Thoracic aorta (tissue), 2 donors: ENCODE measurements around the gene KMT2D. TPM values are rescaled to one million over a fixed set of nuclear protein-coding genes. Genes with fewer than 3 reads are reported as not detected.
A peak's percentile ranks its signal among the peaks of the same experiment; 100 is the strongest.

ENCODE experiments used
- ATAC-seq: fragments of 150-250 bp; one replicate; pipeline ENCODE4 v1.8.0; 2017; ENCODE audit warnings: low read depth; ENCODE audit not compliant: insufficient number of reproducible peaks, low FRiP score
- DNase-seq: peaks from one replicate; pipeline ENCODE4 v3.0.0-alpha.2; 2020; ENCODE audit warnings: low spot score
- H3K27ac ChIP-seq, 2 donors: fragments of 200-600 bp; sonication (generic); 1 replicate in 1 of 2; 2 replicates in 1 of 2; pipeline ENCODE4 v1.5.1; 2016; ENCODE audit warnings: mild to moderate bottlenecking in 2 of 2, moderate library complexity in 2 of 2
- H3K27me3 ChIP-seq: fragments of 200-600 bp; sonication (generic); replicated peaks from 2 replicates; pipeline ENCODE4 v1.6.0; 2016; ENCODE audit warnings: mild to moderate bottlenecking; ENCODE audit not compliant: insufficient read depth
- H3K36me3 ChIP-seq: fragments of 200-600 bp; sonication (generic); one replicate; pipeline ENCODE4 v1.5.1; 2016
- H3K4me1 ChIP-seq, 2 donors: fragments of 200-600 bp; sonication (generic); 1 replicate in 1 of 2; 2 replicates in 1 of 2; pipeline versions ENCODE4 v1.5.1 to v1.6.0; 2016; ENCODE audit warnings: low read depth in 2 of 2, mild to moderate bottlenecking in 1 of 2; ENCODE audit not compliant: control insufficient read depth in 1 of 2
- H3K4me3 ChIP-seq: fragments of 200-600 bp; sonication (generic); 2 replicates; pipeline ENCODE4 v1.5.1; 2016; ENCODE audit warnings: mild to moderate bottlenecking
- H3K9me3 ChIP-seq: fragments of 200-600 bp; sonication (generic); 2 replicates; pipeline ENCODE4 v1.5.1; 2016
- total RNA-seq, 2 donors: library from RNA; depleted of rRNA; stranded (reverse); fragments of >200 nt; gene quantifications; one replicate each; pipeline versions ENCODE4 v1.1.0 to v1.2.3, GENCODE V29; 2016
- TF ChIP-seq, protein P1 (sequence below): fragments of 200-600 bp; sonication (generic); IDR thresholded peaks from one replicate; pipeline ENCODE4 v1.5.1; 2019; ENCODE audit warnings: antibody characterized with exemption

Gene KMT2D
- total RNA-seq, 2 donors from 2014 or later = 56.5 to 101 TPM

DNA sequence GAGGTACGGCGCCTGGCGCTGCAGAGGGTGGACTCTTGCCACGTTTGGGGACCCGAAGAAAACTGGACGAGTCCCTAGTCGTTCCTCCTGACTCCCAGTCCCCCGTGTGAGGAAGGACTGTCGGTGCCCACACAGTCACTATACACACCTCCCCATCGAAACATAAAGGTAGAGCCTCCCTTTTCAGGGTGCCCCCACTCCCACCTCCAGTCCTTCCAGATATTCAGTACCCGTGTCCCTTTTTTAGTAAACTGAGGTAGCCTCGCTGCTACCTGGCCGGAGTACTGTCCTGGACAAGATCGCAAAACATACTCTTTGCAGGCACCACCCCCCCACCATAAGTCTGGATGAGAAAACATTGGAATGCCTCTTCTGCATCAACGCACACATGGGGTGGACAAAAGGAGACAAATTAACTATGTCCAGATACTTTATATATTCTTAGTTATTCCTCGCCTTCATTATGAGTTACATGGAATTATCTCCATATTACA lies 610 bp upstream of the KMT2D start:
- Histone ChIP-seq H3K27me3 (no peaks in the 10 kb centered on the region), H3K36me3 (no peaks in the 10 kb centered on the region), H3K4me1 (peaks cover 24 to 37% of the 10 kb centered on the region in 2 donors), H3K27ac (peak overlapping the region; percentile 94 to 97), H3K9me3 (no peaks in the 10 kb centered on the region), H3K4me3 (peak overlapping the region; percentile 94)
- DNase-seq (no peak), ATAC-seq (no peak)
- TF ChIP-seq, protein P1, sequence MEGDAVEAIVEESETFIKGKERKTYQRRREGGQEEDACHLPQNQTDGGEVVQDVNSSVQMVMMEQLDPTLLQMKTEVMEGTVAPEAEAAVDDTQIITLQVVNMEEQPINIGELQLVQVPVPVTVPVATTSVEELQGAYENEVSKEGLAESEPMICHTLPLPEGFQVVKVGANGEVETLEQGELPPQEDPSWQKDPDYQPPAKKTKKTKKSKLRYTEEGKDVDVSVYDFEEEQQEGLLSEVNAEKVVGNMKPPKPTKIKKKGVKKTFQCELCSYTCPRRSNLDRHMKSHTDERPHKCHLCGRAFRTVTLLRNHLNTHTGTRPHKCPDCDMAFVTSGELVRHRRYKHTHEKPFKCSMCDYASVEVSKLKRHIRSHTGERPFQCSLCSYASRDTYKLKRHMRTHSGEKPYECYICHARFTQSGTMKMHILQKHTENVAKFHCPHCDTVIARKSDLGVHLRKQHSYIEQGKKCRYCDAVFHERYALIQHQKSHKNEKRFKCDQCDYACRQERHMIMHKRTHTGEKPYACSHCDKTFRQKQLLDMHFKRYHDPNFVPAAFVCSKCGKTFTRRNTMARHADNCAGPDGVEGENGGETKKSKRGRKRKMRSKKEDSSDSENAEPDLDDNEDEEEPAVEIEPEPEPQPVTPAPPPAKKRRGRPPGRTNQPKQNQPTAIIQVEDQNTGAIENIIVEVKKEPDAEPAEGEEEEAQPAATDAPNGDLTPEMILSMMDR = no peak

DNA sequence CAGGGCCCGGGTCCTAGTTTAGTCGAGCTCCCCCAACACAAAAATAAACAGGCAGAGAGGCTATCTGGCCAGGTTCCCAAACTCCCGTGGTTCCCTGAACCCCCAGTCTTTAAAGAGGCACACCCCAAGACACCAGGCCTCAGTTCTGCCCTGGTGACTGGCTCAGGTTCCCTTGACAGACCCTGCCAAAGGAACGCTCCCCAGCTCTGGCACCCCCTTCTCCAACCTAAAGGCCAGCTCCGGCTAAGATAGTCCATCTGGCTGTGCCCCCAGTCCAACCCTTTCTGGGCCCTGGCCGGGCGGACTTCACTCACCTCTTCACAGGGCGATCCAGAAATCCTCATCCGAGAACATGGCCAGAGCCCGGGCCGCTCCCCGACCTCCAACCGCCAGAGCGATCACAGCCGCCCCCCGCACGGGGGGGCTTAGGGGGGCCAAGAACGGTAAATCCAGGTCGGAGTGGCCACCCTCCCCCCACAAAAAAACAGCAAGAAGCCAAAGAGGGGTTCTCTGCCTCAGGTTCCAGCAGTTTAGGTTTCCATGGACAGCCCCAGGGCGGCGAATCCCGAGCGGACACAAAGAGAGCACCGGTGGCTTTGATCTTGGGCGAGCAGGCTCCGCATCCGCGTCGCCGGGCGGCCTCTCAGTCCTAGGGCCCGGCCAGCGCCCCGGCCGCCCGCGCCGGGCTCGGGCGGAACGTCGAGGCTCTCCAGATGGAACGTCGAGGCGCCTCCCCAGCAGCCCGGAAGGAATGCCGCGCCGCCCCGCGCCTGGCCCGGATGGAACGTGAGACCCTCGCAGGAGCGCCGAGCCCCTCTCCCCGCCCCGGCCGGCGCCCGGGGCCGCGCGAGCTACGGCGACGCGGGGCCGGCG lies 1.1 kb downstream of the KMT2D start:
- no peaks in the 10 kb centered on the region for H3K36me3 ChIP-seq
- H3K4me3 ChIP-seq = peak overlapping the region; percentile 94
- H3K4me1 ChIP-seq = peaks cover 34 to 54% of the 10 kb centered on the region in 2 donors
- TF ChIP-seq, protein P1 = no peak
- H3K27ac ChIP-seq = peak overlapping the region; percentile 94 to 97
- no peaks in the 10 kb centered on the region for H3K27me3 ChIP-seq
- DNase-seq = no peak
- no peak for ATAC-seq
- no peaks in the 10 kb centered on the region for H3K9me3 ChIP-seq

DNA sequence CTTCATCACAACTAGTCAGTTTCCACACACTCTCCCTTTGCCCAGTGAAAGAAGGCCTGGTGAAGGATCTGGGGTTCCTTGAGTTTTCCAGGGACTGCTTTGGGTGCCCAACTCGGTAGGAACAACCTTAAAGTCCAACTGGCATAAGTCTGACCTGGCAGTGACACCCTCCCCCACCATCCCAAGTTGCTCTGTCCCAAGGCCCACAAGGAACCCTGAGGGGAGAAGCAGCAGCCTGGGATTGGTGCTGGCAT lies 1.6 kb downstream of the KMT2D start:
- Histone ChIP-seq H3K36me3 (no peaks in the 10 kb centered on the region), H3K4me1 (peaks cover 34 to 55% of the 10 kb centered on the region in 2 donors), H3K4me3 (peak overlapping the region; percentile 94), H3K27me3 (no peaks in the 10 kb centered on the region), H3K27ac (peak overlapping the region; percentile 94 to 97), H3K9me3 (no peaks in the 10 kb centered on the region)
- TF ChIP-seq, protein P1 = no peak
- ATAC-seq = no peak
- DNase-seq = no peak

DNA sequence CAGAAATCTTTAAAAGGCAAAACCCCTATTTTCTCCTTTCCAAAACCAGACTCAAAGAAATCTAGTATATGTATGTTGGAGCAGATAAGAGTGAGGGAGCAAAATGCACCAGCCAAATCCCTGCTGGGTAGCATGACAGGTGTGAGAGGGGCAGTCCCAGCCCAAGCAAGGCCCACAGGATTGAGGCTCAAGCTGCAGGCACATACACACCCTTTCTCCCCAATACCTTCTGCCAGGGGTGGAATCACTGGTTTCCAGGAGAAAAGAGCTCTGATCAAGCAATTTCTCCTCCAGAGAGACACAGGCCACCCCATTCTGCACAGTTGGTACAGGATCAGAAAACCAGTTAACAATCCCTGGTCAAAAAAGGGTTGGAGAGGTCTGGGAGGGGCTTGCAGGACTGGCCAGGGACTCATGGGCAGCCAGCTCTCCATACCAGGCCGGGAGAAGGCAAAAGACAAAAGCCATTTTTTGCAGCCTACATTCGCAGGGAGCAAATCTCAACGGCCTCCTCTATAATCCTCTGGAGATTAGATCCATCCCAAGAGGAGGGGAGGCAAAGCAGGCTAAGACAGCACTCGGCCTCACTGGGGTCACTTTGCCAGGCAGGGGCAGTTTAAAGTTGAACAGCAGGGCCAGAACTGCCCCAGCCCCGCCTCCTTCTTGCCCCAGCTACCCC lies 2.1 kb downstream of the KMT2D start:
- Histone ChIP-seq H3K36me3 (peaks cover 4% of the 10 kb centered on the region), H3K9me3 (no peaks in the 10 kb centered on the region), H3K27ac (peak overlapping the region; percentile 19 to 97), H3K4me3 (peak overlapping the region; percentile 94), H3K4me1 (peaks cover 34 to 55% of the 10 kb centered on the region in 2 donors), H3K27me3 (no peaks in the 10 kb centered on the region)
- TF ChIP-seq, protein P1 = no peak
- ATAC-seq = no peak
- no peak for DNase-seq

DNA sequence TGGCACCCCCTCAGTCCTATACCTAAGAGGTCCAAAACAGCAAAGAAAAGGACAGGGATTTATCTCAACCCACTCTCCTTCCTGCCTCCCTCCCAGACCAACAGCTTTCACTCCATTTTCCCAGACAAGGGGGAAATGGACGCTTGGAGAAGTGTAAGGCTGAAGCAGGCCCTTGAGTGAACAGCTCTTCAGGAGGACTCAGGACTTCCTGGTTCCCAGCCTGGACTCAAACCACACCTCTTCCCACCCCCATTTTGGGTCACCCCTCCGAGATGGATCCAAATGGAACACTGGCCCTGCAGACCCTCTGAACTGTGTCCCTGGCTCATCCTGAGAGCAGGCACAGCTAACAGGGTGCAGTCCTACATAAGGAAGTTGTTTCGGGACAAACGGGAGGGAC lies 2.7 kb downstream of the KMT2D start:
- Histone ChIP-seq H3K9me3 (no peaks in the 10 kb centered on the region), H3K27ac (peak overlapping the region; percentile 2 to 19), H3K36me3 (peaks cover 10% of the 10 kb centered on the region), H3K4me3 (peak overlapping the region; percentile 94), H3K27me3 (no peaks in the 10 kb centered on the region), H3K4me1 (peaks cover 34 to 55% of the 10 kb centered on the region in 2 donors)
- no peak for ATAC-seq
- TF ChIP-seq, protein P1 = no peak
- DNase-seq = no peak
